ENCODE results near the gene VPS11. TPM values are rescaled to one million over a fixed set of nuclear protein-coding genes. Genes with fewer than 3 reads are reported as not detected.
"Not testable (repeated sequence)": the region's sequence is repeated elsewhere in the genome, so short reads cannot be mapped to it uniquely, and the experiment has no call there.

Gene VPS11
- total RNA-seq, 1 experiment from 2014 or later = 13.5 TPM

- DNase-seq (ENCODE audit: low spot score) = no peak
These were observed 28.7 kb upstream of the VPS11 start for GRCh38 chr11:119038884-119039283.

DNA sequence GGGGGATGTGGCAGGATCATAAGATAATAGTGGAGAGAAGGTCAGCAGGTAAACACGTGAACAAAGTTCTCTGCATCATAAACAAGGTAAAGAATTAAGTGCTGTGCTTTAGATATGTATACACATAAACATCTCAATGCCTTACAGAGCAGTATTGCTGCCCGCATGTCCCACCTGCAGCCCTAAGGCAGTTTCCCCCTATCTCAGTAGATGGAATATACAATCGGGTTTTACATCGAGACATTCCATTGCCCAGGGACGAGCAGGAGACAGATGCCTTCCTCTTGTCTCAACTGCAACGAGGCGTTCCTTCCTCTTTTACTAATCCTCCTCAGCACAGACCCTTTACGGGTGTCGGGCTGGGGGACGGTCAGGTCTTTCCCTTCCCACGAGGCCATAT is 28.1 kb upstream of the VPS11 start:
- DNase-seq (ENCODE audit: low spot score) = not testable (repeated sequence)

DNA sequence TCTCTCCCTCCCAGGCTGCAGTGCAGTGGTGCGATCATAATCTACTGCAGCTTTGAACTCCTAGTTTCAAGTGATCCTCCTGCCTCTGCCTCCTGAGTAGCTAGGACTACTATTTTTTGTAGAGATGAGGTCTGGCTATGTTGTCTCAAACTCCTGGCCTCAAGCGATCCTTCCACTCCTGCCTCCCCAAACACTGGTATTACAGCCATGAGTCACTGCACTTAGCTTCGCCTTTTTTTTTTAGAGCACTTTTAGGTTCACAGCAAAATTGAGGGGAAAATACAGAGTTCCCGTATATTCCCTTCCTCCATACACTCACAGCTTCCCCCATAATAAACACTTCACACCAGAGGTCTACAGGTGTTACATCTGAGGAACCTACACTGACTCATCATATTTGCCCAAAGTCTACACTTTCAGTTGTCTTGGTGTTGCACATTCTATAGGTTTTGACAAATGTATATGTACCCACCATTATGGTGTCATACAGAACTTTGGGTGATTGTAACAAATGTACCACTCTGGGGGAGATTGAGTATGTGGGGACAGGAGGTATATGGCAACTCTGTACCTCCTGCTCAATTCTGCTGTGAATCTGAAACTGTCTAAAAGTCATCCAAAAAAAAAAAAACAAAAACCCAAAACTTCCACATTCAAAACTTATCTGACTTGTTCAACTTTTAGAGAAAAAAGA is 25.6 kb upstream of the VPS11 start:
- no peak for DNase-seq (ENCODE audit: low spot score)

DNA sequence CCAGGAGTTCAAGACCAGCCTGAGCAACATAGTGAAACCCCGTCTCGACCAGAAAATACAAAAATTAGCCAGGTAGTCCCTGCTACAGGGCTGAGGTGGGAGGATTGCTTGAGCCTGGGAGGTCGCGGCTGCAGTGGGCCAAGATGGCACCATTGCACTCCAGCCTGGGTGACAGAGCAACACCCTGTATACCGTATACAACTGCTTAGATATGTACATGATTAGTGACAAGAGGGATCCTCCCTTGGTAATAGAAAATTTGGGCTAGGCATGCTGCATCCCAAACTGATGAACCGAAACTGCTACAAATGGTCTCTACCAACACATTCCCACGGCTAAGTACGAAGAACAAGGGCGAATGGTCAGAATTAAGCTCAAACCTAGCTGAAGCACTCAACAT is 24.7 kb upstream of the VPS11 start:
- no peak for DNase-seq (ENCODE audit: low spot score)

DNA sequence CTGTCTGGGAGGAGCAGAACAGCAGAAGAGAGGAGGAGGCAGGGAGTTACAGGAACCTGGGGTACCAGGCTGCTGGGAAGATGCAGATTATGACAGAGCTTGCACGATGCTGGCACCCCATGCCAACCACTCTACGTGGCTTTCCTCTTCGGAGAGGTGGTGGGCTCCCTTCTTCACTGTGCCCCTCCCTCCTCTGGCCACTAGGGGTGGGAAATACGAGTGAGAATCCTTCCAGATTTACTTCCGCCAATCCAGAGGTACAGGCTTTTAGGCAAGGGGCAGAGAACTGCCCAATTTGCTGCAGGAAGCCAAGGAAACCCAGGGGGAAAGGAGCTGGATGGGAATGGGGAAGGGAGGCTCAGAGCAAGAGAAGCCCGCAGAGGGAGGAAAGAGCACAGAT is 22.9 kb upstream of the VPS11 start:
- DNase-seq (ENCODE audit: low spot score) = no peak

DNA sequence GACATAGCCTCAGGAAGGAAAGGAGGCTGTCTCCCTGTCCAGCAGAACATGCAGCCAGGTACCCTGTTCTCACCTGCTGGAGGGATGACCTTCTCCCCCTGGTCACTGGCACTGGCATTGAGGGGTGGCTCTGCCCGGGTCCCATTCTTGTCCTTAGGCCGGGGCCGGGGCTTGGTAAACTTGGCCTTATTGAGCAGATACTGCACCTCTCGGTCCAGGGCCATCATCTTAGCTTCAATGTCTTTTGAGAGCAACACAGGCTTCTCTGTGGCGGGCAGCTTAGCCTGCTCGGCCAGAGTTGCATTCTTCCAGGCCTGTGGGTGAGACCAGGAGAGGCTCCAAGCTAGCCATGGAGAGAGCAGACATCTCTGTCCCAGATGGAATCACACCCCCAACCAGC is 21.1 kb upstream of the VPS11 start:
- DNase-seq (ENCODE audit: low spot score) = no peak

- DNase-seq (ENCODE audit: low spot score) = no peak
These were observed 20.4 kb upstream of the VPS11 start for GRCh38 chr11:119047205-119047604.

DNA sequence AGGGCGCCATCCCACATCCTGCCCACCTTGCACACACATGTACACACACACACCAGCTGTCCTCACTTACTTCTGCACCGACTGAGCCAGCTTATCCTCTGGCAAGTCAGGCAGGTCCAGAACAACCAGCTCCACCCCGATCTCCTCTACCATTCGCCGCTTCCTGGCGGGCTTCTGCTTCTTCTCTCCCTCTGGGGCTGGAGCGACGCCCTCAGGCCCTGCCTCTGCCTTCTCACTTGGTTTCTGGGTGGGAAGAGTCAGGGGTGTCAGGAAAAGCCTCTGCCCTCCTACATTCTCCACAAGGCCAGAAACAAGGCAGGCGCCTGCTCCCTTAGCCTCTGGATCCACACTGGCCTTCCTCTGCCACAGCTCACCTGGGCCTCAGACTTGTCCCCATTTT is 19.0 kb upstream of the VPS11 start:
- DNase-seq (ENCODE audit: low spot score) = no peak

- DNase-seq (ENCODE audit: low spot score) = no peak
These were observed 18.5 kb upstream of the VPS11 start for GRCh38 chr11:119049081-119049480.

DNA sequence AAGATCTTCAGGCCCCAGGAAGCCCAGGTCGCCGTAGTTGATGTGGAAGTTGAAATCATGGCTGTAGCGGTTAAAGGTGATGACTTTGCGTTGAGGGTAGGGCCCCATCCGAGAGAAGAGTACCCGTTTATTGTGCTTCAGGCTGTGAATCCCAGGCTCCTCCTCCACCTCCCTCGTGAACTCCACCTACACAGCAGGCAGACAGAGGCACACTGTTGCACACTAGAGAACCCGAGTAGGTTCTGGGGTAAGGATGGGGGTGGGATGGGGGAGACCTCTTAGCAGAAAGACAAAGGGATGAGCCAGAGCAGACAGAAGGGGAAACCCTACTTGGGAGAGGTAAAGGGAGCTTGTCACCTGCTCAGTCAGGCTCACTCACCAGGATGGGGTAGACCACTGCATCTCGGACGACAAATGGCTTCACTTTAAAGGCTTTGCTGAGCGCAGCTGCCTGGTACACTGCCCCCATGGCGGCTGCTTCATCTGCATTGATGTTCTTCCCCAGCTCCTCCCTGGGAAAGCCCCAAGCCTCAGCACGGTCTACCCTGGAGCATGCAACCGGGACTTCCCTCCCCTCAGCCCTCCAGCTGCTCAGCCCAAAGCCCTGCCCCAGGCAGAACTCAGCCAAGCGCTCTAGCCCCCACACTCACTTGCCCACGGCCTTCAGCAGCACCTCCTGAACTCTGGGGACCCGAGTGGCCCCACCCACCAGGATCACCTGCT is 16.0 kb upstream of the VPS11 start:
- no peak for DNase-seq (ENCODE audit: low spot score)

DNA sequence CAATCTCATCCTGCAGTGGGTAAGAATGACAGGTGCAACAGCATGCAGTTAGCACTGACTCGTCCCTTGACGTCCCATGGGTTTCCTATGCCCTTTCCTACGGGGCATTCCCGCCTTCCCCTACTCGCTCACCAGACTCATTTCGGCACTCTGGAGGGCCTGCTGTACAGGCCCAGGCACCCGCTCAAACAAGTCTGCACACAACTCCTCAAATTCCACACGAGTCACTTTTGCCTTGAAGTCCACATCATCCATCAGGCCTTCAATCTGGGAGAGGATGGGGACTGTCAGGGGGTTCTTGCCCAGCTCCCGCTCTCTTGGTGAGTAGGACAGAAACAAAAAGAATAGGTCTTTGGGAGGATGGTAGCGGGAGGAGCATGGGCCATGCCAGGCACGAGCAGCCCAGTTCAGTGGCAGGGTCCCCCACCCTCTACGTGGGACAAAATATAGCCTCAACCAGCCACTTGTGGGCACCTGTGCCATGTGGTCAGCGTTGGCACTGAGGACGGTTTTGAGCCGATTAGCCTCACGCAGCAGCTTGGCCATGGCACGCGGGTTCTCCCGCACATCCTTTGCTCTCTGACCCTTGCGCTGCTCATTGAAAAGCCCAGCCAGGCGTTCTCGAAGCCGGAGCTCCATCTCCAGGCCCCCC is 15.3 kb upstream of the VPS11 start:
- DNase-seq (ENCODE audit: low spot score) = no peak

- no peak for DNase-seq (ENCODE audit: low spot score)
These were observed 13.2 kb upstream of the VPS11 start for GRCh38 chr11:119054418-119054817.

DNA sequence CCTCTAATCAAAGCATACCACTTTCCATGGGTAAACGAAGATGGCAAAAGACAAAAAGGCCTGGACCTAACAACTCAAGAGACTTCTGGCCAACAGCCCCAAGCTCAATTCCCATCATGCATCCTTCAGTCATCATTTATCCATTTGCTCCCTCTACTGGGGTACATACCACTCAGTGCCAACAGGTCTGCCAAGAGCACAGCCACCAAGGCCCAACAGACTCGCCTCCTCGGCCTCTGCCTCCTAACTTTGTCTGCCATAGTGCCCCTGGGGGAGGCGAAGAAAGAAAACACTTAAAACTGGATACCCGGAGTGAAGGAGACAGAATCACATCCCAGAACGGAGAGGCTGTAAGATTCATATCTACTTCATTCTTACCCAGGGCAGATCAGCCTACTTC is 11.7 kb upstream of the VPS11 start:
- no peak for DNase-seq (ENCODE audit: low spot score)

- no peak for DNase-seq (ENCODE audit: low spot score)
These were observed 11.1 kb upstream of the VPS11 start for GRCh38 chr11:119056421-119056999.

DNA sequence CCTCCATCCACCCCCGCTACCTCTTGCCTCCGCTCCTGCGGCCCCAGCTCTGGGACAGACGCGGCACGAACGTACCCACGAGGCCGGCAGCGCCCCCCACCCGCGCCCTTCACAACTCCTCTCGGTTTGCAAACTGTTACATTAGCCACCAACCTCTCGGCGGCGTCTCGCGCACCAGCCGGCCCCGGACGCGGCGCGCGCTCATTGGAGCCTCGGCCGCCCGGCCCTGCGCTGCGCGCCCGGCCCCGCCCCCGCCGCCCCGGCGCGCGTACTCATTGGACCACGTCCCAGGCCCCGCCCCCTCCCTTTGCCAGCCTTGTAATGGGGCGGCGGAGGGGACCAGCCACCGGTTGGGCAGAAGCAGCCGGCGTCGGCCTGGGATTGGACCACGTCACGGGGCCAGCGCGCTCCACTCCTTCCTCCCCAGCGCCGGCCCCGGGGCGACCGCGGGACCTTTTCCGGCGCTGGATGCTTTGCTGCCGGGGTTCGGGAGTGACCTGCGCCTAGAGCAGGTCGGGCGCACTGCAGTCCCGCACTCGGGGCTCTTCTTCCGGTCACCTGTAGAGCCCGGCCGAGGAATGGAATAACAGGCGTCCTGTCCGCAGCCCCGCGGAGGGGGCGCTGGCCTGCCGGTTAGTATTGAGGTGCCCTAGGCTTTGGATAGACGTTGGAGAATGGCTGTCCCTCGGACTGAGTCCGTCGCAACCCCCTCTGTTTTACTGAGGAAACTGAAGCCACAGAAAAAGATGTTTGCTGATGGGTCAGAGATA is 10.4 kb upstream of the VPS11 start, which contains the start of gene HYOU1:
Gene HYOU1 (minus strand): TSS at position 206 of the 770 bp plus-strand sequence. CDS start 1,045 bp downstream, outside the sequence.
- peak; percentile 81 for DNase-seq (ENCODE audit: low spot score)

- DNase-seq (ENCODE audit: low spot score) = not testable (repeated sequence)
These were observed 8.5 kb upstream of the VPS11 start for GRCh38 chr11:119059128-119059527.

GRCh38 chr11:119061256-119061655 is 6.4 kb upstream of the VPS11 start:
- DNase-seq (ENCODE audit: low spot score) = no peak

DNA sequence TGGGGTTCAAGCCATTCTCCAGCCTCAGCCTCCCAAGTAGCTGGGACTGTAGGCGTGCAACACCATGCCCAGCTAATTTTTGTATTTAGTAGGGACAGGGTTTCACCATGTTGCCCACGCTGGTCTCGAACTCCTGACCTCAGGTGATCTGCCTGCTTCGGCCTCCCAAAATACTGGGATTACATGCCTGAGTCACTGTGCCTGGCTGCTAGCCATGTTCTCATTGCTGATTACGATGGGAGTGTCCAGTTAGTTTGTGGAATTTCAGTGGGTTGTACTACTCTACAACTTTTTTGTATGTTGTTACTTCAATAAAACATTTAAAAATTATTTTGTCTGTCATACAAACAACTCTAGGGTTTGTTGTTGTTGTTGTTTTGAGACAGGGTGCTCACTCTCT is 4.8 kb upstream of the VPS11 start:
- DNase-seq (ENCODE audit: low spot score) = peak; percentile 35

DNA sequence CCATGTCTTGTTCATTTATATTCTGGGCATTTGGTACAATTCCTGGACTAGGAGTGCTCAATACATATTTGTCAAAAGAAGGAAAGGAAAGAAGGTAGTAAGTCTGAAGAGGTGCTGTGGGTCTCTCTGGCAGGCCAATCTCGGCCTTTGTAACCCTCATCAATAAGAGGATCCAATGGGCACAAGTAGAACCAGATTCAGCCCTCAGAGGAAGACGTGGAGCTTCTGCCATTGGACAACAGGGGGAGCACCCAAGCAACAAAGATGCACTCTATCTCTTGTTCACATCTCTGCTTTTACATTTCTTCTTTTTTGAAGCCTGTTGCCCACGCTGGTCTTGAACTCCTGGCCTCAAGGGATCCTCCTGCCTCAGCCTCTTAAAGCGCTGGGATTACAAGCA is 2.2 kb upstream of the VPS11 start:
- no peak for DNase-seq (ENCODE audit: low spot score)

GRCh38 chr11:119077839-119078238 is 10.2 kb downstream of the VPS11 start:
- no peak for DNase-seq (ENCODE audit: low spot score)

DNA sequence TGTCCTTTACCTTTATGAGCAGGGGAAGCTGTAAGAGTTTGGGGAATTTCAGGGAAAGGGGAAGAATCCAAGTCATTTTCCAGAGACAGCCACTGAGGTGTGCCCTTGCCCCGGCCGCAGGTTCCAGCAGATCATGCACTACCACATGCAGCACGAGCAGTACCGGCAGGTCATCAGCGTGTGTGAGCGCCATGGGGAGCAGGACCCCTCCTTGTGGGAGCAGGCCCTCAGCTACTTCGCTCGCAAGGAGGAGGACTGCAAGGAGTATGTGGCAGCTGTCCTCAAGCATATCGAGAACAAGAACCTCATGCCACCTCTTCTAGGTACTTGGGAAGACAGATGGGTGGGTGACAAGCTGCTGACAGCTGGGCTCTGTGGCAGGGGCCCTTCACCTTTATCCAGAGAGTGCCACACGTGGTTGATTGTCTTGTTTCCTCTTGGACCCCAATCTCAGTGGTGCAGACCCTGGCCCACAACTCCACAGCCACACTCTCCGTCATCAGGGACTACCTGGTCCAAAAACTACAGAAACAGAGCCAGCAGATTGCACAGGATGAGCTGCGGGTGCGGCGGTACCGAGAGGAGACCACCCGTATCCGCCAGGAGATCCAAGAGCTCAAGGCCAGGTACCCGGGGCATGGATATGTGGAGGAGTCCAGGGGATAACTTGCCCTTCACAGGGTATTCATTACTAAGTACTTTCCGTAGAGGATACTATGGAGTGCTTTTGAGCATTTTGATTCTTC is 11.2 kb downstream of the VPS11 start:
- DNase-seq (ENCODE audit: low spot score) = no peak

All from A172 (cell line).